22Rv1 (cell line): Measurements from ENCODE around the gene ANKRD55.

Experiments
- H3K27ac ChIP-seq: fragments of 450-650 bp; 2 replicates; pipeline ENCODE4 v1.5.1; 2017
- ZFX ChIP-seq: fragments of 450-650 bp; IDR thresholded peaks from 2 replicates; pipeline ENCODE4 v1.6.1; 2017; ENCODE audit warnings: antibody characterized with exemption, borderline replicate concordance
- TF ChIP-seq, protein P1 (sequence below): fragments of 450-650 bp; IDR thresholded peaks from 2 replicates; pipeline ENCODE4 v1.5.1; 2017; ENCODE audit warnings: mild to moderate bottlenecking

The ANKRD55 gene

GRCh38 chr5:56056875-56057274 lies 176.3 kb downstream of the ANKRD55 start:
- H3K27ac ChIP-seq, result no peak overlapping the region

DNA sequence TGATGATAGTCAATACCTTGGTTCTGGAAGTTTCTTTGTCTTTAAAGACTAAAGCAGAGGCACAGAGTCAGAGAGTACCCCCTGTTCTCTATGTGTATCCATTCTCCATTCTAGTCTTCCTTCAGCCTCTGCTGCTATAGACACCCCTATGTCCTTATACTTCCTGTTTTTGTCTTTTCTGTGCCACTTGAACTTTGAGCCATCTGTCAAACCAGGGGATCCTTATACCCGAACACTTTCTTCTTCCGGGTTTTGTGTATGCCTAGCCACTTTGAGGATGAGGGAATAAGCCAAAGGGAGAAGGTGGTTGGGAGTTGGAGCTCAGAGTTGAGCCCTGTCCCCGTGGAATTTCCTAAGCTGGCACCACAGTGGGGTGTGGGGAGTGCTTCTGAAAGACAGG lies 177.3 kb downstream of the ANKRD55 start:
- no peak for TF ChIP-seq ZFX
- TF ChIP-seq, protein P1, sequence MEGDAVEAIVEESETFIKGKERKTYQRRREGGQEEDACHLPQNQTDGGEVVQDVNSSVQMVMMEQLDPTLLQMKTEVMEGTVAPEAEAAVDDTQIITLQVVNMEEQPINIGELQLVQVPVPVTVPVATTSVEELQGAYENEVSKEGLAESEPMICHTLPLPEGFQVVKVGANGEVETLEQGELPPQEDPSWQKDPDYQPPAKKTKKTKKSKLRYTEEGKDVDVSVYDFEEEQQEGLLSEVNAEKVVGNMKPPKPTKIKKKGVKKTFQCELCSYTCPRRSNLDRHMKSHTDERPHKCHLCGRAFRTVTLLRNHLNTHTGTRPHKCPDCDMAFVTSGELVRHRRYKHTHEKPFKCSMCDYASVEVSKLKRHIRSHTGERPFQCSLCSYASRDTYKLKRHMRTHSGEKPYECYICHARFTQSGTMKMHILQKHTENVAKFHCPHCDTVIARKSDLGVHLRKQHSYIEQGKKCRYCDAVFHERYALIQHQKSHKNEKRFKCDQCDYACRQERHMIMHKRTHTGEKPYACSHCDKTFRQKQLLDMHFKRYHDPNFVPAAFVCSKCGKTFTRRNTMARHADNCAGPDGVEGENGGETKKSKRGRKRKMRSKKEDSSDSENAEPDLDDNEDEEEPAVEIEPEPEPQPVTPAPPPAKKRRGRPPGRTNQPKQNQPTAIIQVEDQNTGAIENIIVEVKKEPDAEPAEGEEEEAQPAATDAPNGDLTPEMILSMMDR, result no peak
- H3K27ac ChIP-seq, result no peak overlapping the region

More at GRCh38 chr5:56056875-56057274, 176.3 kb downstream of the ANKRD55 start:
- no peak for TF ChIP-seq ZFX
- TF ChIP-seq, protein P1, result no peak

- TF ChIP-seq, protein P1, result no peak
- no peak for TF ChIP-seq ZFX
- H3K27ac ChIP-seq, result no peak overlapping the region
Observed at GRCh38 chr5:56055287-56055686, 177.8 kb downstream of the ANKRD55 start.

- H3K27ac ChIP-seq, result no peak overlapping the region
- TF ChIP-seq, protein P1, result no peak
- TF ChIP-seq ZFX, result no peak
Observed at GRCh38 chr5:56054666-56055065, 178.5 kb downstream of the ANKRD55 start.

DNA sequence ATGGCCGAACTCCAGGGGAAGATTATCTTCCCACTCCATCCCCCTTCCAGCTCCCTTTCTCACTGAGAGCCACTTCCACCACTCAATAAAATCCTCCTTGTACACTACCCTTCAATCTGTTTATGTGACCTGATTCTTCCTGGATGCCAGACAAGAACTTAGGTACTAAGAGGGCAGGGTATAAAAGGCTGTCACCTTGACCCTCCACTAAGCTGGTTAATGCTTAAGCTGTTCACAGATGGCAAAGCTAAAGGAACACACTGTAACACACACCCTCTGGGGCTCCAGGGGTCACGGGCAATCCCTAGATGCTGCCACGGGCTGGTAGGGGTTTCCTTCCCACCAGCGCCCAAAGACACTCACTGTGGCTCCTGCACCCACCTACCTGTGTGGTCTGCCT lies 179.8 kb downstream of the ANKRD55 start:
- TF ChIP-seq, protein P1, result no peak
- TF ChIP-seq ZFX, result no peak
- no peak overlapping the region for H3K27ac ChIP-seq

DNA sequence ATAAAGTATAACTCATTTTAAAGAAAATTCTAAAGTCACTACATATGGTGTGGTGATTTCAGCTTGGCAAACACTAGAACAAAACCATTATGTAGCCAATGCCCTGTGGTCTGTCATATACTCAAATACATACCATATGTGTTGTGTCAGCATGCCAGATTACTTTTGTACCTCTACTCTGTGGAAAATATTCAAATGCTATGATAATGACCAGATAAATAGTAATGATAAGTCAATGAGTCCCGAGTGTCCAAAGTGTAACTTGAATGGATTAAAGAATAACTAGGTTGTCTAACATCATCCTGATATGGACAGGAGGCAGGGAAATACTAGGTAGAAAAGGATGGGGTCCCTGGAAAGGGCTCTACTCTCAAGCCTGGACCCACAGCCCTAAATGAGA lies 180.4 kb downstream of the ANKRD55 start:
- TF ChIP-seq ZFX, result no peak
- TF ChIP-seq, protein P1, result no peak
- no peak overlapping the region for H3K27ac ChIP-seq

DNA sequence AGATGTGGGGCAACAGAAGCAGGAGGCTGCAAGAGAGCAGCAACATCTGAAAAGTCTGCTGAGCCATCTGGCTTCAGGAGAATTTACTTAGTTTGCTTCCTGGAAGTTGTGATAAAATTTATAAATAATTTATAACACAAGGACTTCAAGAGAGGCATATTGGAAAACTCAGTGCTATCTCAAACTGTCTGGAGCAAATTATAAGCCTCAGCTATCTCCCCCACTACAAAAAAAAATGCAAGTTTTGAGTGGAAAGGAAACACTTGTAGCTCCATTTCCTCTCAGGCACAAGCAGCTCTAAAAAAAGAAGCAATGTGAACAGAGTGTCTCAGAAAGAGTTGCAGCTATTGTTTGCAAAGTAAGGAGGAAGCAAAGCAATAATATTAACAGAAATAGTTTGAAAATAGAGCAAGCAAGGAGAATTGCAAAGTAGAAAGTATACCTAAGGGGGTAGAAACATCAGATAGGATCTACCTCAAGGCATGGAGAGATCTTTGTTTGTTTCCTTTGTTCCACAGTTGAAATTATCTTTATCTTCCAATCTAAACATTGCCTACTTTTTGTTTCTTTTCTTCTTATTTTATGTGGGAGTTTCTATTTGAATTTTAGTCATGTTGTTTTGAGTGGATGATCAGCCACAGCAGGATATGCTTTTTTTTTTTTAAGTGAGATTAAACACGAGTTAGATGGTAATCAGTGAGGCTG lies 182.4 kb downstream of the ANKRD55 start:
- TF ChIP-seq, protein P1, result no peak
- TF ChIP-seq ZFX, result no peak
- H3K27ac ChIP-seq, result no peak overlapping the region
